Dermis lymphatic vessel endothelial cell (primary cell): ENCODE measurements around the gene MNX1. TPM values are rescaled to one million over a fixed set of nuclear protein-coding genes. Genes with fewer than 3 reads are reported as not detected.

ENCODE experiments used
- total RNA-seq: library from RNA; depleted of rRNA; stranded (reverse); fragments of >200 nt; gene quantifications from 2 replicates; pipeline ENCODE4 v1.2.1, GENCODE V29; 2014

Gene MNX1
- not detected in 2 replicates for total RNA-seq

DNA sequence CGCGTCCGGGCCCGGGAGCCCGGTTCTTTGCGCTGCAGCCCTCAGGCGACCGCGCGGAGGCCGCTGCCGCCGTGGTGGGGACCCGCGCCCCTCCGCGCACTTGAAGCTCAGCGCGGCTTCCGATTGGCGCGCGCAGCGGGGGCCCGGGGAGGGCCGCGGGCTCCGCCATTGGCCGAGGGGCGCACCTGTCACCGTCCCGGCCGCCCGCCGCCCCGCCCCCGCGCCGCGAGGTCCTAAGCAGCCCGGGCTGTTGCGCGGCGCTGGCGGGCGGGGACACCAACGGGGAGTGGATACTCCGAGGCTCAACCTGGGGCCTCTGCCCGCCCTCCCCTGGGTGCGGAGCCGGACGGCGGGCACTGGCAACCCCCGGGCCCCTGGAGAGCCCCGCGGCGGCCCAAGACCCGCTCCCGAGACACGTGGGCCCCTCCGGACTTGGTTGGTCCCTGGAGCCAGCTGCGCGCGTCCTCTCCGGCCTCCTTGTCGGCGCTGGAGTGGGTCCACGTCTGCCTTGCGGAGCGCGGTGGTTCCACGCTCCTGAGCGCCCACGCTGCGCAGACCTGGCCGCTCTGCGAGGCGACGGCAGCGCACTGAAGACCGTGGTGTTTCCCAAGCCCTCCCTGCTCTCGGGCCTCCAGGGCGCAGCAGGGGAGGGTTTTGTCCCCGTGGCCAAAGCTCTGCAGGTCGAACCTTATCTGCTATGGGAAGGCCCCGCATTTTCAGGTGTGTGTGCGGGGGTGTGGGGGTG, at the start of gene MNX1:
Gene MNX1 (minus strand): TSS at position 76 of the 745 bp plus-strand sequence. CDS start 313 bp downstream, outside the sequence.

Other genes starting within 250 kb of the MNX1 start
- 137 and 180 TPM in 2 replicates for gene LMBR1, start 117.5 kb downstream of the MNX1 start, total RNA-seq
- gene NOM1, start 61.0 kb downstream of the MNX1 start, total RNA-seq: 11.6 and 15.9 TPM in 2 replicates
- gene UBE3C, start 128.3 kb upstream of the MNX1 start, total RNA-seq: 80.9 and 82.9 TPM in 2 replicates